ENCODE data around the gene ATP8A2.

Gene ATP8A2

GRCh38 chr13:25633093-25633492 lies 261.3 kb downstream of the ATP8A2 start:
- DNase-seq = no peak

GRCh38 chr13:25645681-25646080 lies 273.9 kb downstream of the ATP8A2 start:
- DNase-seq = no peak

- DNase-seq = no peak
Measured at GRCh38 chr13:25649001-25649633, 277.3 kb downstream of the ATP8A2 start.

GRCh38 chr13:25652764-25653163 lies 281.0 kb downstream of the ATP8A2 start:
- no peak for DNase-seq

- DNase-seq = no peak
Measured at GRCh38 chr13:25654322-25654721, 282.5 kb downstream of the ATP8A2 start.

GRCh38 chr13:25657157-25657556 lies 285.4 kb downstream of the ATP8A2 start:
- DNase-seq = no peak

- DNase-seq = no peak
Measured at GRCh38 chr13:25659091-25659795, 287.5 kb downstream of the ATP8A2 start.

- DNase-seq = no peak
Measured at GRCh38 chr13:25660996-25661395, 289.2 kb downstream of the ATP8A2 start.

GRCh38 chr13:25662516-25662915 lies 290.7 kb downstream of the ATP8A2 start:
- DNase-seq = no peak

GRCh38 chr13:25668345-25668744 lies 296.6 kb downstream of the ATP8A2 start:
- DNase-seq = no peak

- no peak for DNase-seq
Measured at GRCh38 chr13:25673711-25674110, 301.9 kb downstream of the ATP8A2 start.

GRCh38 chr13:25674371-25674770 lies 302.6 kb downstream of the ATP8A2 start:
- DNase-seq = no peak

- no peak for DNase-seq
Measured at GRCh38 chr13:25675060-25675459, 303.3 kb downstream of the ATP8A2 start.

- no peak for DNase-seq
Measured at GRCh38 chr13:25677956-25678355, 306.2 kb downstream of the ATP8A2 start.

- DNase-seq = no peak
Measured at GRCh38 chr13:25678398-25678797, 306.6 kb downstream of the ATP8A2 start.

- DNase-seq = no peak
Measured at GRCh38 chr13:25679159-25679558, 307.4 kb downstream of the ATP8A2 start.

GRCh38 chr13:25679936-25680335 lies 308.2 kb downstream of the ATP8A2 start:
- no peak for DNase-seq

- DNase-seq = no peak
Measured at GRCh38 chr13:25682276-25682675, 310.5 kb downstream of the ATP8A2 start.

GRCh38 chr13:25683056-25683455 lies 311.3 kb downstream of the ATP8A2 start:
- no peak for DNase-seq

GRCh38 chr13:25683662-25684370 lies 312.0 kb downstream of the ATP8A2 start:
- no peak for DNase-seq

GRCh38 chr13:25684491-25684890 lies 312.7 kb downstream of the ATP8A2 start:
- DNase-seq = no peak

- no peak for DNase-seq
Measured at GRCh38 chr13:25686831-25687470, 315.2 kb downstream of the ATP8A2 start.

- DNase-seq = no peak
Measured at GRCh38 chr13:25687471-25688225, 315.9 kb downstream of the ATP8A2 start.
